ENCODE data around the gene SLC27A3. TPM values are rescaled to one million over a fixed set of nuclear protein-coding genes. Genes with fewer than 3 reads are reported as not detected.

The SLC27A3 gene
- total and polyA plus RNA-seq, 9 of the 15 experiments (the other 6 are each of a cell fraction or from before 2014, with no cell fraction given): 0.57 to 5.2 (median 2.8) TPM

- TF ChIP-seq SLC30A9 (CRISPR knock-in tag; IDR thresholded peaks at IDR 0.05): no peak
- TF ChIP-seq, protein P1, sequence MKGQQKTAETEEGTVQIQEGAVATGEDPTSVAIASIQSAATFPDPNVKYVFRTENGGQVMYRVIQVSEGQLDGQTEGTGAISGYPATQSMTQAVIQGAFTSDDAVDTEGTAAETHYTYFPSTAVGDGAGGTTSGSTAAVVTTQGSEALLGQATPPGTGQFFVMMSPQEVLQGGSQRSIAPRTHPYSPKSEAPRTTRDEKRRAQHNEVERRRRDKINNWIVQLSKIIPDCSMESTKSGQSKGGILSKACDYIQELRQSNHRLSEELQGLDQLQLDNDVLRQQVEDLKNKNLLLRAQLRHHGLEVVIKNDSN (CRISPR knock-in tag; IDR thresholded peaks at IDR 0.05): no peak
- no peak for TF ChIP-seq ELK1 (CRISPR knock-in tag; IDR thresholded peaks at IDR 0.05)
Measured at GRCh38 chr1:153754266-153754665, 20.9 kb upstream of the SLC27A3 start (continued).

DNA sequence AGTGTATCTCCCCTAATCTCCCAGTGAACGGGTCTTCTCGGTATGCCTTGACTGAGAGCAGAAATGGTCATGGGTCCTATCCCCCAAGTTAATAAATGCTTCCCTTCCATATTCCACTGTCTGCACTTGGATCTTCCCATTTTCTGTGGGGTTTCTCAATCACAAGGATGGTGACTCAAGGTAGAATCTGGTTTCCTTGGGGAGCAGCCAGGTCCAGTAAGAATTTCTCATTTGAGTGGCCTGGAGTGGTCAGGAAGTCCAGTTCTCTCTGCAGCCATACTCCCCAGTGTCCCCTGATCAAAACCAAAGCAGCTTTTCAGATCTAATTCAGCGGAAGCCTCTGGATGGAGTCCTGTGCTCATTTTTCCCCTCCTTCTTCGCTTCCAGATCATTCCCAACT is 14.8 kb upstream of the SLC27A3 start:
- ChIA-PET POLR2A (no interaction called here), CTCF (ENCODE audit: low intra/inter-chr PET ratio) (no interaction called here)

More for the DNA sequence above, 14.8 kb upstream of the SLC27A3 start:
- no peak overlapping the region for H2AFZ ChIP-seq (ENCODE audit: low read depth, low read length)
- no peak for TF ChIP-seq BRF1 (IDR thresholded peaks at IDR 0.05; ENCODE audit: borderline replicate concordance, extremely low read depth, insufficient read length)
- no peak for TF ChIP-seq LCOR (CRISPR knock-in tag; IDR thresholded peaks at IDR 0.05)
- no peak for TF ChIP-seq KAT7 (CRISPR knock-in tag; IDR thresholded peaks at IDR 0.05; ENCODE audit: borderline replicate concordance)
- TF ChIP-seq ZNF311 (CRISPR knock-in tag; IDR thresholded peaks at IDR 0.05): no peak
- TF ChIP-seq CHD7 (IDR thresholded peaks at IDR 0.05; ENCODE audit: low read depth, low read length): no peak
- H3K9me3 ChIP-seq (replicated peaks; ENCODE audit: control insufficient read depth, insufficient read depth, low read depth, low read length): no peaks in the 10 kb centered on the region
- no peaks in the 10 kb centered on the region for H3K4me1 ChIP-seq (replicated peaks in 1 of 2; ENCODE audit: control insufficient read depth in 2 of 2, insufficient read depth in 2 of 2, low read length in 2 of 2)
- peaks cover 64% of the 10 kb centered on the region; the same call in 2 of the 3 replicates for H3K36me3 ChIP-seq (ENCODE audit: control insufficient read depth, insufficient read depth, low read length)
- H3K9ac ChIP-seq (ENCODE audit: insufficient read depth in 1 of 2, low read depth in 2 of 2, low read length in 2 of 2): no peak overlapping the region
- ATAC-seq (no peak), FAIRE-seq (no peak), DNase-seq (ENCODE audit: extremely low read depth in 1 of 4, low spot score in 3 of 4) (no peak)
- H3K27ac ChIP-seq (ENCODE audit: extremely low read depth, low read depth, low read length): no peak overlapping the region
- WGBS (ENCODE audit: insufficient coverage, low coverage, missing lambda C conversion rate): 81% methylated on average over 4 of the region's 4 CpGs
- no peaks in the 10 kb centered on the region for H3K9me1 ChIP-seq (ENCODE audit: control insufficient read depth, insufficient read depth, low read length)
- H3K79me2 ChIP-seq (ENCODE audit: control insufficient read depth, insufficient read depth, low read length): no peaks in the 10 kb centered on the region
- no peak overlapping the region for H3K4me3 ChIP-seq
- no TSS peak for BruUV-seq (replicated peaks)
- H3K27me3 ChIP-seq (ENCODE audit: control insufficient read depth in 2 of 2, insufficient read depth in 2 of 2, low read length in 2 of 2): no peaks in the 10 kb centered on the region
- intact Hi-C loops (cut with micrococcal nuclease): loop anchor here (10.0 kb wide), 1 partner anchor 406 kb away; the partner anchor contains the start of gene S100A9
- no peak overlapping the region for H3K4me2 ChIP-seq (ENCODE audit: insufficient read depth, low read length)
- no peaks in the 10 kb centered on the region for H4K20me1 ChIP-seq (replicated peaks; ENCODE audit: control insufficient read depth, insufficient read depth, low read length)
- in situ Hi-C loops (cut with MboI): no loop called here

Data from K562 (cell line).